IMR-90 (cell line): Measurements from ENCODE around the gene TBXAS1. TPM values are rescaled to one million over a fixed set of nuclear protein-coding genes. Genes with fewer than 3 reads are reported as not detected.

Experiments used
- ATAC-seq: fragments of 200-7000 bp; cut with Tn5 transposase; 2 replicates; pipeline ENCODE4 v1.9.1; 2020; ENCODE audit warnings: low read depth, mild to moderate bottlenecking, moderate library complexity
- BruUV-seq: library from RNA; stranded (reverse); fragments of 400-500 nt; replicated peaks from 2 replicates; lab custom pipeline; 2021; lab: Mats Ljungman, UMichigan
- CTCF ChIA-PET: fragments of 300-600 bp; formaldehyde crosslinking; extraction: SDS; loops from one replicate; lab custom pipeline; 2021; ENCODE audit warnings: antibody characterized with exemption; lab: Yijun Ruan, JAX
- POLR2A ChIA-PET: fragments of 300-600 bp; sonication (Branson Sonifier 250); formaldehyde crosslinking; loops from one replicate; lab custom pipeline; 2022; ENCODE audit warnings: antibody characterized with exemption; ENCODE audit not compliant: unreplicated experiment; lab: Charles Lee
- DNase-seq: peaks from one replicate; pipeline ENCODE4 v3.0.0; 2013
- H2AFZ ChIP-seq: replicated peaks from 2 replicates; pipeline ENCODE3; 2013; ENCODE audit warnings: low read length, mild to moderate bottlenecking; ENCODE audit not compliant: poor library complexity
- H2AK5ac ChIP-seq: 2 replicates; pipeline ENCODE4 v1.6.1; 2013; ENCODE audit warnings: low read depth, low read length, inconsistent platforms
- H2AK9ac ChIP-seq: replicated peaks from 2 replicates; pipeline ENCODE3; 2013; ENCODE audit warnings: mild to moderate bottlenecking, low read depth, low read length, moderate library complexity; ENCODE audit not compliant: poor library complexity
- H2BK120ac ChIP-seq: 2 replicates; pipeline ENCODE4 v1.6.1; 2013; ENCODE audit warnings: low read depth, low read length, inconsistent platforms
- H2BK15ac ChIP-seq: 3 replicates; pipeline ENCODE4 v1.6.1; 2013; ENCODE audit warnings: low read depth, low read length, inconsistent platforms
- H2BK20ac ChIP-seq: 2 replicates; pipeline ENCODE4 v1.6.1; 2013; ENCODE audit warnings: low read depth, mild to moderate bottlenecking, inconsistent platforms, low read length, moderate library complexity
- H2BK5ac ChIP-seq: 2 replicates; pipeline ENCODE4 v1.6.1; 2013; ENCODE audit warnings: mild to moderate bottlenecking, low read depth, low read length, inconsistent platforms; ENCODE audit not compliant: poor library complexity, severe bottlenecking
- H3K14ac ChIP-seq: replicated peaks from 2 replicates; pipeline ENCODE4 v1.6.1; 2013; ENCODE audit warnings: low read depth, low read length, inconsistent platforms
- H3K18ac ChIP-seq: 2 replicates; pipeline ENCODE4 v1.6.1; 2013; ENCODE audit warnings: low read depth, low read length, control low read depth
- H3K23ac ChIP-seq: 2 replicates; pipeline ENCODE4 v1.6.1; 2013; ENCODE audit warnings: low read depth, low read length, inconsistent platforms
- H3K27ac ChIP-seq: 2 replicates; pipeline ENCODE4 v1.5.1; 2013; ENCODE audit warnings: mild to moderate bottlenecking, control low read depth, low read length; ENCODE audit not compliant: insufficient read depth
- H3K27me3 ChIP-seq: 2 replicates; pipeline ENCODE4 v1.6.1; 2013; ENCODE audit warnings: low read length; ENCODE audit not compliant: control insufficient read depth, insufficient read depth
- H3K36me3 ChIP-seq: 2 replicates; pipeline ENCODE4 v1.6.1; 2013; ENCODE audit warnings: low read length, mixed read lengths; ENCODE audit not compliant: control insufficient read depth, insufficient read depth
- H3K4ac ChIP-seq: 2 replicates; pipeline ENCODE4 v1.6.1; 2013; ENCODE audit warnings: low read depth, low read length, inconsistent platforms
- H3K4me1 ChIP-seq: 2 replicates; pipeline ENCODE4 v1.6.1; 2013; ENCODE audit warnings: low read length, mixed read lengths; ENCODE audit not compliant: control insufficient read depth, insufficient read depth
- H3K4me2 ChIP-seq: 2 replicates; pipeline ENCODE4 v1.6.1; 2013; ENCODE audit warnings: low read depth, mild to moderate bottlenecking, control low read depth, low read length, moderate library complexity
- H3K4me3 ChIP-seq: 2 replicates; pipeline ENCODE4 v1.5.1; 2013; ENCODE audit warnings: low read depth, mild to moderate bottlenecking, control low read depth, low read length, moderate library complexity; ENCODE audit not compliant: insufficient read depth
- H3K56ac ChIP-seq: 2 replicates; pipeline ENCODE4 v1.6.1; 2013; ENCODE audit warnings: low read length, inconsistent platforms; ENCODE audit not compliant: insufficient read depth; ENCODE audit errors: extremely low read depth
- H3K79me1 ChIP-seq, 2 experiments: 2 replicates each; pipeline ENCODE4 v1.6.1; 2013; ENCODE audit warnings: low read length in 2 of 2, inconsistent platforms in 1 of 2, low read depth in 1 of 2
- H3K9ac ChIP-seq: 2 replicates; pipeline ENCODE4 v1.6.1; 2013; ENCODE audit warnings: low read depth, low read length, control low read depth
- H3K9me1 ChIP-seq: 2 replicates; pipeline ENCODE4 v1.6.1; 2013; ENCODE audit warnings: low read length, inconsistent platforms; ENCODE audit not compliant: insufficient read depth
- H3K9me3 ChIP-seq: 2 replicates; pipeline ENCODE4 v1.6.1; 2013; ENCODE audit warnings: low read length; ENCODE audit not compliant: control insufficient read depth, insufficient read depth
- H4K20me1 ChIP-seq: 2 replicates; pipeline ENCODE4 v1.6.1; 2013; ENCODE audit warnings: low read length, inconsistent platforms; ENCODE audit not compliant: insufficient read depth
- H4K5ac ChIP-seq: 2 replicates; pipeline ENCODE4 v1.6.1; 2013; ENCODE audit warnings: mild to moderate bottlenecking, low read depth, low read length, control low read depth
- H4K8ac ChIP-seq, 2 experiments: 2 replicates each; pipeline ENCODE4 v1.6.1; 2013; ENCODE audit warnings: low read depth in 2 of 2, low read length in 2 of 2, control low read depth in 1 of 2, inconsistent platforms in 1 of 2
- H4K91ac ChIP-seq: 2 replicates; pipeline ENCODE4 v1.6.1; 2013; ENCODE audit warnings: low read depth, low read length, inconsistent platforms; ENCODE audit not compliant: insufficient read depth
- BHLHE40 ChIP-seq: fragments of 150-350 bp; IDR thresholded peaks from 2 replicates; pipeline ENCODE4 v1.6.1; 2016; ENCODE audit warnings: mild to moderate bottlenecking, low read depth, low read length
- CHD1 ChIP-seq: IDR thresholded peaks from 2 replicates; pipeline ENCODE4 v1.6.1; 2012; ENCODE audit warnings: low read depth, low read length, improper control_type of control experiment
- CTCF ChIP-seq: conservative IDR thresholded peaks from 2 replicates; pipeline ENCODE4 v1.5.1; 2012; ENCODE audit warnings: mild to moderate bottlenecking, low read depth, low read length, improper control_type of control experiment
- MAZ ChIP-seq: IDR thresholded peaks from 2 replicates; pipeline ENCODE4 v1.6.1; 2012; ENCODE audit warnings: low read depth, mild to moderate bottlenecking, low read length, improper control_type of control experiment, moderate library complexity, borderline replicate concordance
- POLR2A ChIP-seq: IDR thresholded peaks from 2 replicates; pipeline ENCODE4 v1.6.1; 2012; ENCODE audit warnings: mild to moderate bottlenecking, low read depth, low read length
- RCOR1 ChIP-seq: IDR thresholded peaks from 2 replicates; pipeline ENCODE4 v1.6.1; 2012; ENCODE audit warnings: mild to moderate bottlenecking, low read length, improper control_type of control experiment; ENCODE audit not compliant: insufficient replicate concordance
- USF2 ChIP-seq: fragments of 150-350 bp; IDR thresholded peaks from 2 replicates; pipeline ENCODE4 v1.6.1; 2017; ENCODE audit warnings: mild to moderate bottlenecking, antibody characterized with exemption, low read length, low read depth
- WGBS, 2 experiments: methylation state at CpG; one replicate each; pipeline versions ENCODE4 v1.1.5 to v1.1.7; 2013; ENCODE audit warnings: missing lambda C conversion rate in 2 of 2; ENCODE audit not compliant: insufficient read length in 1 of 2; ENCODE audit errors: extremely low coverage in 2 of 2; 5-methylcytosine and 5-hydroxymethylcytosine counted together
- dilution Hi-C: fragments of 300-500 bp; cut with HindIII; formaldehyde crosslinking; loops from one replicate; pipeline ENCODE4 v1.14.3; 2018; ENCODE audit warnings: low sequenced_read_pairs; ENCODE audit not compliant: unreplicated experiment
- in situ Hi-C: fragments of 300-500 bp; cut with MboI; formaldehyde crosslinking; loops from 3 replicates; pipeline ENCODE4 v1.14.3; 2019; ENCODE audit warnings: low sequenced_read_pairs, inconsistent platforms, mixed read lengths
- intact Hi-C: fragments of 100-400 bp; cut with micrococcal nuclease; formaldehyde crosslinking; loops from 2 replicates; pipeline ENCODE4 v1.10.0; 2022
- polyA plus RNA-seq, 3 experiments: library from polyadenylated mRNA; depleted of rRNA; stranded (reverse); fragments of >200 nt; gene quantifications; 2 replicates each; pipeline ENCODE4 v1.2.3, GENCODE V29; 2012; ENCODE audit warnings: low replicate concordance in 1 of 3
- total RNA-seq: library from RNA; depleted of rRNA; stranded (reverse); fragments of >200 nt; gene quantifications from 2 replicates; pipeline ENCODE4 v1.2.3, GENCODE V29; 2012

TBXAS1 gene
- total and polyA plus RNA-seq, 2 of the 4 experiments (the other 2 are of a cell fraction), result 5.9 to 10.8 TPM

DNA sequence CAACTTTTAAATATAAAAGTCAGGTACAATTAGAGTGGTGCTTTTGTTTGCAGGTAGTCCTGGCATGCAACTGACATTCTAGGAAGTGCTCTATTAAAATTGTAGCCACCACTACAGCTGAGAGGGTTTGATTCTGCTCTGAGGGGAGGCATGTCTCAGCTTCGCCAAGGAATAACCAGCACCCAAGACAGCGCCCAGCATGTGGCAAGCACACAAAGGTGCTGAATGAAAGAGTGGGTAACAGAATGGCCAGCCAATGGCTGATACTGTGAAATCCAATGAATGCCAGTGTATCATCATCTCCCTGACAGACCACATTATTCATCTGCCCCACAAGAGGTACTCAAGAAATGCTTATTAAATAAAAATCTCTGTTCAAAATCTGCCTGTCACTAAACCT, 226.8 kb downstream of the TBXAS1 start:
- H3K79me1 ChIP-seq, result peaks cover 14 to 54% of the 10 kb centered on the region in 2 experiments; a peak in 3 of 4 replicates
- no peak overlapping the region for H3K4me2 ChIP-seq
- H3K23ac ChIP-seq, result no peak overlapping the region
- dilution Hi-C loops (no loop called here), in situ Hi-C loops (no loop called here), intact Hi-C loops (no loop called here)
- H4K5ac ChIP-seq, result no peak overlapping the region
- no peak overlapping the region for H3K14ac ChIP-seq
- H3K9ac ChIP-seq, result no peak overlapping the region
- no peak overlapping the region for H2BK20ac ChIP-seq
- H3K9me1 ChIP-seq, result peaks cover 33% of the 10 kb centered on the region
- H3K36me3 ChIP-seq, result peaks cover 2% of the 10 kb centered on the region; the same call in 1 of the 2 replicates
- H4K8ac ChIP-seq, result no peak overlapping the region
- H2BK120ac ChIP-seq, result no peak overlapping the region
- no peak overlapping the region for H3K4me3 ChIP-seq
- H3K9me3 ChIP-seq, result no peaks in the 10 kb centered on the region
- H2BK15ac ChIP-seq, result no peak overlapping the region
- DNase-seq (no peak), ATAC-seq (no peak)
- H3K18ac ChIP-seq, result no peak overlapping the region
- TF ChIP-seq CHD1 (no peak), BHLHE40 (no peak), POLR2A (no peak), MAZ (no peak), USF2 (no peak), CTCF (no peak), RCOR1 (no peak)
- no TSS peak for BruUV-seq
- H3K4ac ChIP-seq, result no peak overlapping the region
- H3K56ac ChIP-seq, result no peak overlapping the region
- ChIA-PET CTCF (no interaction called here), POLR2A (no interaction called here)
- H2BK5ac ChIP-seq, result no peak overlapping the region
- H2AK5ac ChIP-seq, result no peak overlapping the region
- WGBS, 2 experiments, result no CpG with 5 or more reads among the region's 2 CpGs
- peaks cover 13% of the 10 kb centered on the region for H3K4me1 ChIP-seq
- H3K27me3 ChIP-seq, result no peaks in the 10 kb centered on the region
- no peak overlapping the region for H3K27ac ChIP-seq
- no peak overlapping the region for H2AFZ ChIP-seq
- no peak overlapping the region for H4K91ac ChIP-seq
- peaks cover 8% of the 10 kb centered on the region; the same call in 1 of the 2 replicates for H4K20me1 ChIP-seq
- H2AK9ac ChIP-seq, result no peak overlapping the region
